Measurements from ENCODE around the gene DDIAS.
"Not testable (repeated sequence)": the region's sequence is repeated elsewhere in the genome, so short reads cannot be mapped to it uniquely, and the experiment has no call there.

The DDIAS gene, protein sequence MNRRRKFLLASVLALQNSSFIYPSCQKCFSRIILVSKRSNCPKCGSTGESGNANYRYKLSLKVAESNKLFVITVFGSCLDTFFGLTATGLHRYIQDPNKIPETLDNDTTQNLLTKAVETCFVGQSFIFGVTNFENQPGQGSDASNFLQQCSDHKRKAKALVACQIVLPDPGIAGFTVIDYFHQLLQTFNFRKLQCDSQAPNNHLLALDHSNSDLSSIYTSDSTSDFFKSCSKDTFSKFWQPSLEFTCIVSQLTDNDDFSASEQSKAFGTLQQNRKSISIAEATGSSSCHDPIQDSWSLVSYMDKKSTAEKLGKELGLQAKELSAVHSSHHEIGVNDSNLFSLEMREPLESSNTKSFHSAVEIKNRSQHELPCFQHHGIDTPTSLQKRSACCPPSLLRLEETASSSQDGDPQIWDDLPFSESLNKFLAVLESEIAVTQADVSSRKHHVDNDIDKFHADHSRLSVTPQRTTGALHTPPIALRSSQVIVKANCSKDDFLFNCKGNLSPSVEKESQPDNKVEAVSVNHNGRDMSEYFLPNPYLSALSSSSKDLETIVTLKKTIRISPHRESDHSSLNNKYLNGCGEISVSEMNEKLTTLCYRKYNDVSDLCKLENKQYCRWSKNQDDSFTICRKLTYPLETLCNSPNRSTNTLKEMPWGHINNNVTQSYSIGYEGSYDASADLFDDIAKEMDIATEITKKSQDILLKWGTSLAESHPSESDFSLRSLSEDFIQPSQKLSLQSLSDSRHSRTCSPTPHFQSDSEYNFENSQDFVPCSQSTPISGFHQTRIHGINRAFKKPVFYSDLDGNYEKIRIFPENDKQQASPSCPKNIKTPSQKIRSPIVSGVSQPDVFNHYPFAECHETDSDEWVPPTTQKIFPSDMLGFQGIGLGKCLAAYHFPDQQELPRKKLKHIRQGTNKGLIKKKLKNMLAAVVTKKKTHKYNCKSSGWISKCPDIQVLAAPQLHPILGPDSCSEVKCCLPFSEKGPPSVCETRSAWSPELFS
- 1.6 to 26.8 (median 2.5) reads per million in 3 experiments for total RNA-seq

DNA sequence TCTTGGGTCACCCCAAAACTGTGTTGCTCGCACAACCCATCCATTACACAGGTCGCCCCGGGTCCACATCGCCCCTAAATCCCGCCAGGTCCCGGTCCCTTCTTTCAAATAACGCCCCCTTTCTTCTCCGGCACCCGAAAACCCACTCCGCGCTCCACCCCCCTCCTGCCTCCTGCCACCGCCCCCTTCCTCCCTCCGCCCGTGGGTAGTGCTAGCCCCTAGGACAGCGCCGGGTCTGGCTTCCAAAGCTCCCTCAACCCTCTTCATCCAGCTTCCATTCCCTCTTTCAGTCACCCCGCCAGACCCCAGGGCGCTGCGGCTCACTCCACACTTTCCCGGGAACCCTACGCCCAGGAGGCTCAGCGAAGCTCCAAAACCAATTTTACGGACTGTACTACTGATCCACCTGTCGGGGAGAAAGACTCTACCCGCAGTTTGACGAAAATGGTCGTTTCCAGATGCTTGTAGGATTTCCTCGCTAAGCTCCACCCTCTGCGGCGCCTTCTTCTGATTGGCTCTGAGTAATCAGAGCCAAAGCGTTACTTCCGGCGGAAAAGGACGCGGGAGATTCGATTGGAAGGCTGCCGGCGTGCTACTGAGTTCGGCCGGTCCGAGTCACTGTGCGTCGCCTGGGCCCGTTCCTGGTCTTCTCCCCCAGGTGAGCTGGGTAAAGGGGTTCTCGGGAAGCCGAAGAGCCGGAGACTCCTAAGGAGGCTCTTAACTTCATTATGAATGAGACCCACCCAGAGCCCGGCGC is at the start of gene DDIAS:
Gene DDIAS (plus strand): TSS at position 572 of the 757 bp plus-strand sequence. CDS start 13,003 bp downstream, outside the sequence.
- peak; percentile 94 for DNase-seq

DNA sequence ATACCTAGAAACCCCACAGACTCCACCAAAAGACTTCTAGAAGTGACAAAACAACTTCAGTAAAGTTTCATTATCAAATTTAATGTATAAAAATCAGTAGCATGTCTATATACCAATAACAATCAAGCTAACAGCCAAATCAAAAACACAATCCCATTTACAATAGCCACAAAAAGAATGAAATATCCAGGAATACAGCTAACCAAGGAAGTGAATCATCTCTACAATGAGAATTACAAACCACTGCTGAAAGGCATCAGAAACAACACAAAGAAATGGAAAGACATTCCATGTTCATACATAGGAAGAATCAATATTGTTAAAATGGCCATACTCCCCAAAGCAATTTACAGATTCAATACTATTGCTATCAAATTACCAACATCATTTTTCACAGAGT is 47.3 kb upstream of the DDIAS start:
- DNase-seq = no peak

DNA sequence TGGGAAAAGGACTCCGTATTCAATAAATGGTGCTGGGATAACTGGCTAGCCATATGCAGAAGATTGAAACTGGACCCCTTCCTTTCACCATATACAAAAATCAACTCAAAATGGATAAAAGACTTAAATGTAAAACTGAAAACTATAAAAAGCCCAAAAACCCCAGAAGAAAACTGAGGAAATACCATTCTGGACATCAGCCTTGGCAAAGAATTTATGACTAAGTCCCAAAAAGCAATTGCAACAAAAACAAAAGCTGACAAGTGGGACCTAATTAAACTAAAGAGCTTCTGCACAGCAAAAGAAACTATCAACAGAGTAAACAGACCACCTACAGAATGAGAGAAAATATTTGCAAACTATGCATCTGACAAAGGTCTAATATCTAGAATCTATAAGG is 46.6 kb upstream of the DDIAS start:
- not testable (repeated sequence) for DNase-seq

DNA sequence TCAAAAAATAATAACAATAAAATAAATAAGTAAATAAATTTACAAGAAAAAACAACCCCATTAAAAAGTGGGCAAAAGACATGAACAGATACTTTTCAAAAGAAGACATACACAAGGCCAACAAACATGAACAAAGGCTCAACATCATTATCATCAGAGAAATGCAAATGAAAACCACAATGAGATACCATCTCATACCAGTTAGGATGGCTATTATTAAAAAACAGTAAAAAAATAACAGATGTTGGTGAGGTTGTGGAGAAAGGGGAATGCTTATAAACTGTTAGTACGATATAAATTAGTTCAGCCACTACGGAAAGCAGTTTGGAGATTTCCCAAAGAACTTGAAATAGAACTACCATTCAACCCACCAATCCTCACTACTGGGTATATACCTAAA is 45.9 kb upstream of the DDIAS start:
- no peak for DNase-seq

DNA sequence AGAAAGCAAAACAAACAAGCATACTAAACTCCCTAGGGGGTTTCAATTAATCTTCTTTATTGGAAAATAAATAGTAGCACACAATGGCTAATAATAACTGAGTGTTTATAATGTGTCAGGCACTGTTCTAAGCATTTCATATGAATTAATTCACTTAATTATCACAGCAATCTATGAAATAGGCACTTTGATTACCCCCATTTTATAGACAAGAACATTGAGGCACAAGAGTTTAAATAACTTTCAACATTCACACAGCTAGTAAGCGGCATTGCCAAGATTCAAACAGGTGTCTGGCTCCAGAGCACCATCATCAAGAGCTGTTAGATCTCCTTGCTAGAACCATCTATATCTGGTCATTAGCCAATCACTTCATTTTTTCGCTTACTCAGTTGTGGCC is 44.4 kb upstream of the DDIAS start:
- DNase-seq = no peak

DNA sequence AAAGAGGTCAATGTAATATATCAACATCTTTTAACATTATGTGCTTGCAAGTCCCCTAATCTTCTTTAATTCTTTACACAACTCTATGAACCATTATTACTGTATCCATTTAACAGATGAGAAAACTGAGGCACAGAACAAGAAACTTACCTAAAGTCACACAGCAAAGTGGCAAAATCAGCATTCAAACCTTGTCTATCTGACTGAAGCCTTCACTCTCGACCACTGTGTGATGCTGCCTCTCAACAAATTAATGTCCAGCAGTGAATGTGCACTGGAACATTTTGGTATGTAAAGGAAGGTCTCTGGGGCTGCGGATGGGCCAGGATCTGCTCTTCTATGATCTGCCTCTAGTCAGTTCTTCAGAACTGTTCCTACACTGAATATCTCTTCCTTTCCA is 43.4 kb upstream of the DDIAS start:
- DNase-seq = no peak

DNA sequence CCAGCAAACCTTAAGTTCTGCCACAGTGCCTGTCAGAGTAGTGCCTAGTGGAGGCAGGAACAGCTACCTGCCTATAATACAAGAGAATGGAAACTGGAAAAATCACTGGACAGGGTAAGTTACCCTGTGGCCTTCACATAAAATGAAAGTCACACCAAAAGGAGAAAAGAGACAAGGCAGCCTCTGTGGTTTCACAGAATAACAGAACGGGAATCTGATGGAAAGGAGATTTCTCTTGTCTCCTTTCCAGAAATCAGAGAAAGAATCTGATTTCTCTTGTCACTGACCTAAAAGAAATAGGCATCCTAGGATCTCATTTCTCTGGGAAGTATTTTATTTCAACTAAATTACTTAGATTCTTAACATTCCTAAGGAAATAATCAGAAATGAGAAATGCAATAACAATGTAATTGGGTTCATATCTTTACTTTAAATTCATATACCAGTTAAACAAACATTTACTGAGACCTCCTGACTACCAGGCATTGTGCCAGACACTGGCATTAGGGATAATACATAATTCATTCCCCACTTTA is 42.9 kb upstream of the DDIAS start:
- DNase-seq = no peak

DNA sequence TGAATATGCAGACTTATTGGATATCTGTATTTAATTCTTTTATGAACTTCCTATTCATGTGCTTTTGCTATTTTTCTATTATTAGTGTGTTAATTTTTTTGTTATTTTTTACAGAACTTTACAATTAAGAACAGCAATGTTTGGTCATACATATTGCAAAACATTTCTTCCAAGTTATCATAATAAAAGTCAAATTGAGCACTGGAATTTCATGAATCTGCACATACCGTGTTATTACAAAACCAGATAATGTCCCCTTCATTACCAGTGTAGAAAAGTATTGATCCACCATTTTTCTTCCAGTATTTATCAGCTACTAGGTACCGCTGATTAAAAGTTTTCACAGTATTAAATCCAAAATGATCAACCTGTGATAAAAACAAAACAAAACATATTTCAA is 41.8 kb upstream of the DDIAS start:
- no peak for DNase-seq

DNA sequence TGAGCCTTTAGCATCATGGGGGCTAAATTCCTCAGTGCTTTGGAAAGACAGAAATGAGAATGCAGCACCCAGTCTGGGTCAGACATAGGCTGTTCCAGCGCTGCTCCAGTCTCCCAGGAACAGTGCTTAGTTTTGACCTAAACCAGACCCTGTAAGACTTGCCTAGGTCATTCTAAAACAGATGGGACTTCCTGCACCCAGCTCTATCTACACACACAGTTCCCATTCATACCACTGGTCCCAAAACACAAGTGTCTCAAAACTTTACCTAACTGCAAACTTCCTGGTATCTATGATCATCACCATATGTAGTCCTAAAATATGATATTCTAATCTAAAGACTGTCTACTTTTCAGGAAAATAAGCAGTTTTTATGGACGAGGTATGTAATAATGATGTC is 39.2 kb upstream of the DDIAS start:
- no peak for DNase-seq

DNA sequence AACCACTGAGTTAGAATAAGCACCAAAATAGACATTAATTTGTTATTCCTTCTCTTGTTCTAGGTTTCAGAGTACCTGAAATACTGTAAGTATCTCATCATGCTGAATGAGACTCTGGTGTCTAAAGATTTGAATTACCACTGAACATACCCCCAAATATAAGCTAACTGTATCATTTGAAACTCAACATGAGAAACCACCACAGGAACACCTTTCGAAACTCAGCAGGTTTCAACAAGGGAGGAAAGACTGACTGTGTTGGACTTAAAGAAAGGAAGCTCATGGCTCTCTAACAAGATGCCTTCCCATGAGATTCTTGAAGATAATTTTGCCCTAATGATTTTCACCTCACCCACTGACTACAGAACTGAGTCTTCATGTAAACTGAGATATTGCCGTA is 38.3 kb upstream of the DDIAS start:
- no peak for DNase-seq

DNA sequence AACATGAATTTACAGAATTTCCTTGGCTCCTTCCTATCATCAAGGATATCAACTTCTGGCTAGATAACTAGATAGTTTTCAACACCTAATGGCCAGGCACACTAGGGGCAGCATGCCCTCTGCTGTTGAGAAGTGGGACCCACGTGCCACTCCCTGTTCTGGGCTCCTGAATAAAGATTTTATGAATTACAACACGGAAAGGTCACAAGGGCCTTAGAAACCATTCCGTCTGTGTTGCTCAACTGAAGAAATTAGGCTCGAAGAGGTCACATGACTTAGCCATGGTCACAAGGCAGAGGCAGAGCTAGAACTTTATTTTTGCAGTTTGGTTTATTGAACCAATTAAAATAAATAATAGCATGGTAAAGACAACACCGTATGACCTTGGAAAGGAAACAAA is 37.3 kb upstream of the DDIAS start:
- DNase-seq = no peak

DNA sequence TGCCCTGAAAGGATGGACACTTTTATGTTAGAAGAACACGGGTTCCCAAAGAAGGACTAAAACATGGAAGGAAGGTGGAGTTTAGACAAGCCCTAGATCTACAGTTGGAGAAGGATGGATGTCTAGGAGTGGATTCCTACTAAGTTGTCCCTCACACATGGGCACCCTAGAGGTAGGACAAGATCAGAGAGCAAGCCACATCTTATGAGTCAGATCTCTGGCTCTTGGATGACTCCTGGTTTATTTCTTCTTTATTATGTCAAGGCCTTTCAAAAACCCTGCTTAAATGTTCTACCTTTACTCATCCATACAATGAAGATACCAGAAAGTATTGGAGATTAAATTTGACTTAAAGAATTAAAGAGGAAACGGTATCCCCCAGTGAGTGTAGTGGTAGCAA is 35.7 kb upstream of the DDIAS start:
- no peak for DNase-seq

DNA sequence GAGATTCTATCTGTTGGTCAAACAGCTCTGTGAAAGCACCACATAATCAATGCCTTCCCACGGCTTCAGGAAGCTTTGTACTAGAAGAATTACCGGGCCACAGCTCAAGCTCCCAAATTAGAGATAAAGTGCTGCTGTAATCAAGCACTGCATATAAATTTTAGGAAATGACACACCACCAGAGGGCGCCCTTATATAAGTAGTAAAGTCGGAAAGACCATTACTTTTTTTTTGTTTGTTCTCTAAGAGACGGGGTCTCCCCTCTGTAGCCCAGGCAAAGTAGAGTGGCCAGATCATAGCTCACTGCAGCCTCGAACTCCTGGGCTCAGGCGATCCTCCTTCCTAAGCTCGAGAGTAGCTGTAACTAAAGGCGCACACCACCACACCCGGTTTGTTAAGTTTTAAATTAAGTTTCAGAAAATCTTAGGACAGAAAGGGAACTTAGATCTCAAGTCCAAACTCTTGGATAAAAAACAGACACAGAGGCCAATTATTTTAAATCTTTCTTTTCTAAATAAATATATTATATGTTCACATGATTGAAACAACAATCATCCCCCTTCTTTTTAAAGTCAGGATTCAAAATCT is 33.9 kb upstream of the DDIAS start:
- DNase-seq = peak; percentile 69

DNA sequence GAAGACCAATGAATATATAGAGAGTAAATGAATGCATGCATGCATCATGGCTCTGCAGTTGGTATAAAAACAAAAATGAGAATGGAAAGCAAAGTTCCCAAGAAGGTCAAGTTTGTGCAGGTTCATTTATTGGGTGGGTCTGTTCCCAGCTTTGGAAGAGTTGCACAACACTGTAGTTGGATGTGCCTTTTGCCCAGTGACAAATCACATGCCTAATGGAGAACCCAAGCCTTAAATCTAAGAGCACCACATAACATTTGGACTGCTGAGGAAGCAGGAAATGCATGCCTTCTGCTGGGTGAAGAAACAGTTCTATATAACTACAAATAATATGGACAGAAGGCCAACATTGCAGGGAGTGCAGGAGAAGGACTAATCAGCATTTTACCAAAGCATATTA is 31.9 kb upstream of the DDIAS start:
- no peak for DNase-seq

DNA sequence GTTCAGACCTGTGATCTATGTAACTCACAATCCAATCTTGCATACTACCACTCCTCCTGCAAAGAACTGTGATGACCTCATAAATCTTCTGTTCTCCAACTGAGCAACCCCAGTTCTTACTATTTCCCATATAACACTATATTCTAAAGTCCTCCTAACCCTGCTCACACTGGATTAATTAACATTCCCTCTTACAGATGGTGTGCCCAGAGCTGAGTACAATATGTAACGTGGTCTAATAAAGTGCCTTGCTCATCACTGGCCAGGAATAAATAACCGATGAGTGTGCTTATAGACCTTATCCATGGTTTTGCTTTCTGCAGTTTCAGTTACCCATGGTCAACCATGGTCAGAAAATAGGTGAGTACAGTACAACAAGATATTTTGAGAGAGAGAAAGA is 29.9 kb upstream of the DDIAS start:
- DNase-seq = no peak

DNA sequence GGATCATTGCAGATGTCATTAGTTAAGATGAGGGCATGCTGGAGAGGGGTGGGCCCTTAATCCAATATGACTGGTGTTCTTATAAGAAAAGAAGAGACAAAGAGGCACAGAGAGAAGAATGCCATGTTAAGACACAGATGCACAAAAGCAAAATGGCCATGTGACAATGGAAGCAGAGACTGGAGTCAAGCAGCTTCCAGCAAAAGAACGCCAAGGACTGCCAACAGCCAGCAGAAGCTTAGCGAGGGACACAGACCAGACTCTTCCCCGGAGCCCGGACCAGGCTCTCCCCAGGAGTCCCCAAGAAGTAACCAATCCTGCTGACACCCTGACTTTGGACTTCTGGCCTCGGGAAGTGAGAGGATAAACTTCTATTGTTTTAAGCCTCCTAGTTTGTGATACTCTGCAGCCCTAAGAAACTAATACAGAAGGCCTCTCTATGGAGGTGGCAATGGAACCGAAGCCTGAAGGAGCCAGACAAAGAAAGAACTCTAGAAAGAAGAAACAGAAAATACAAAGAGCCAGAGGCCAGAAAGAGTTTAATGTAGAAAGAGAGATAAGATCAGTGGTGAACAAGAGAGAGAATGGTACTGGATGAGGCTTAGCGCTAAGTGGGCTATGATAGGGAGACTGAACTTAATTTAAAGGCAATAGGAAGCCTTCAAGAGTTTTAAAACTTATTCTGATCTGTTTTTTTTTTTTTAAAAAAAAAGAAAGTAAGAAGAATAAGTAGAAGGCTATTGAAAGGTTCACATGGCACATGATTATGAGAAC is 29.0 kb upstream of the DDIAS start:
- DNase-seq = no peak

DNA sequence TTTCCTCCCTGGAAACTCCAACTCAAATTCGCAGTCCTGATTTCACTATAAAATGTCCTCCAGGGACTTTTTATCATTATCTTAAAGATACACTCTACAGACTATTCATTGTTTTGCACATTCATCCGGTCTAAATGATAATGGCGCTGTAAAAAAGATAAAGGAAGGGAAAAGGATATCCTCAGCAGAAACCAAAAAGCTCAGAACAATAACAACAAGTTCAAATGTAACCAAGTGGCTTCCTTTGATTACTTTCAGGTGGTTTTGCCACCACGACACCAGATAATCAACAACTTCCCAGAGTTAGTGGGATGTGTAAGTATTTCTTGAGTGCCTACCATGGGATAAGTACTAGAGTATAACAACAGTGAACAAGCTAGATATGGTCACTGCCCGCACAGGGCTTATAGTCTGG is 27.6 kb upstream of the DDIAS start:
- DNase-seq = peak; percentile 19

DNA sequence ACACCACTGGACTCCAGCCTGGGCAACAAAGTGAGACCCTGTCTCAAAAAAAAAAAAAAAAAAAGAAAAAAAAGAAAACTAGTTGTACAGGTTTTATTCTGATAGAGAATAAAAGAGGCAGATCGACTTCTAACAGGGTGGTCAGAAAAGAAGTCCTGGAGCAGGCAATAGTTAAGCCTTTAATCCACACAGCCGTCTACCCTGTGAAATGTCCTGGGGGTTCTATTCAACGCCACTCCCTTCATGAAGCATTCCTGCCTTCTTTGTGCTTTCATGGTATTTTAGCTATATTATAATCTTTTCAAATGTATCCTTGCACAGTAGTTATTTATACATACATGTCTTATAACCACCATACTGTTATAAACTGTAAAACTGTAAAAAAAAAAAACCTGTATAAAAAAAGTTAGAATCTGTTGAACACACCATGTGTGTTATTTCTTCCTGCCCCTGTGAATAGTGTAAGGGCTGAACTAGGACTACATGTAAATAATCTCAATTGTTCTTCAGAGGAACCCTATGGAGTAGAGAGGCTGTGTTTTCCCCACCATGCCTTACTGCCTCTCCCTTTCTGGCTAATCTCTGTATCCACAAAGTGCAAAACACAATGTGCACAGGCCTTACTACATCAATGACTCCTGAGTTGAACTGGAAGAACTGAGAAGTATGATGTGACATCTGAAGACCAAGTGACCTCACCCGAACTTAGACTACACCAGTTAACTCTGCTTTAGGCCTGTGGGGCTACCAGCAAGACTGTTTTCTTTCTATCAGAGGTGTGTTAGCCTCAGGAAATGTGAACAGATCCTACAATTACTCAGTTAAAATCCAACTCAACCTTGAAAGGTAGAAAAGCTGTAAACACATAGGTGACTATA is 26.7 kb upstream of the DDIAS start:
- no peak for DNase-seq

DNA sequence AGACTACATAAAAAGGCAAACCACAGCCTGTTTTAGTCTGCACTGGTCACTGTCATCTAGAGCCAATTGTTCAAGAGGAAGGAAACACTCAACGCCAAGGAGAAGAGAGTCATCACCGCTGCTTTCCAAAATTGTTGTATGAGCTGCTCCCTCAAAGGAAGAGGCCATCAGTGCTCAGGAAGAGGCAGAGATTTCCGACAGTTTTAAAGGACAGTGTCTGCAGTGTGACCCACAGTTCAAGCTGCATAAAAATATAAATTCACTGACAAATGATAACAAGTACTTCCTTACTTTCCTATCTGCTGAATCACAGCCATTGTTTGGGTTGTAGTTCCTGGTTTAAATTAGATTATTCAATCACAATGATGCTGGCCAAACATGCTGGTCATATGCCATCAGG is 17.7 kb upstream of the DDIAS start:
- no peak for DNase-seq

Measured in central memory CD4-positive, alpha-beta T cell (primary cell).